Esophagus squamous epithelium (tissue), 4 donors: ENCODE measurements around the gene CABS1.

Source experiments
- CTCF ChIP-seq, 6 experiments: fragments of 450-650 bp in 4 of 6; fragments of 200-600 bp in 2 of 6; sonication (generic) in 2 of 6; IDR thresholded peaks; one replicate each; pipeline ENCODE4 v1.5.1; 2016 to 2019; ENCODE audit warnings: antibody characterized with exemption in 6 of 6, mild to moderate bottlenecking in 4 of 6, moderate library complexity in 4 of 6
- POLR2A ChIP-seq, 4 donors: fragments of 450-650 bp; IDR thresholded peaks; one replicate each; pipeline ENCODE4 v1.6.1; 2017; ENCODE audit warnings: antibody characterized with exemption in 4 of 4, mild to moderate bottlenecking in 4 of 4, moderate library complexity in 3 of 4

GRCh38 chr4:70360460-70360859 lies 25.7 kb downstream of the CABS1 start, which contains the start of gene SMR3A:
- no peak for TF ChIP-seq CTCF (IDR thresholded peaks at IDR 0.05)
- TF ChIP-seq POLR2A (IDR thresholded peaks at IDR 0.05) = no peak
